Kidney (tissue), 14 donors: ENCODE results near the gene PSEN2. TPM values are rescaled to one million over a fixed set of nuclear protein-coding genes. Genes with fewer than 3 reads are reported as not detected.

ENCODE experiments used
- DNase-seq, 5 donors: peaks; one replicate each; pipeline ENCODE4 v3.0.0-alpha.2; 2013 to 2020
- FAIRE-seq: peaks from 2 replicates; lab custom pipeline; 2012; peaks lifted over from hg19 to GRCh38; lab: Jason Lieb, UNC
- H3K27ac ChIP-seq, 2 donors: one replicate each; pipeline ENCODE4 v1.7.0; 2013; ENCODE audit warnings: low read depth in 2 of 2, low read length in 2 of 2, inconsistent platforms in 1 of 2
- H3K27me3 ChIP-seq: one replicate; pipeline ENCODE4 v1.7.1; 2013; ENCODE audit warnings: low read length, inconsistent platforms; ENCODE audit not compliant: control insufficient read depth, insufficient read depth
- H3K36me3 ChIP-seq, 3 donors: one replicate each; pipeline versions ENCODE4 v1.7.0 to v1.7.1; 2013; ENCODE audit warnings: low read length in 3 of 3, control low read depth in 1 of 3, inconsistent platforms in 1 of 3; ENCODE audit not compliant: insufficient read depth in 3 of 3, control insufficient read depth in 2 of 3
- H3K4me1 ChIP-seq, 3 donors: one replicate each; pipeline versions ENCODE4 v1.7.0 to v1.7.1; 2013; ENCODE audit warnings: low read length in 3 of 3, inconsistent platforms in 1 of 3, low read depth in 1 of 3; ENCODE audit not compliant: control insufficient read depth in 2 of 3, insufficient read depth in 2 of 3
- H3K4me3 ChIP-seq, 3 donors: one replicate each; pipeline versions ENCODE4 v1.7.0 to v1.8.1; 2013; ENCODE audit warnings: low read length in 3 of 3, control low read depth in 1 of 3, inconsistent platforms in 1 of 3
- H3K9ac ChIP-seq, 3 donors: one replicate each; pipeline versions ENCODE4 v1.7.0 to v1.7.1; 2013; ENCODE audit warnings: low read length in 3 of 3, control low read depth in 1 of 3, inconsistent platforms in 1 of 3
- H3K9me3 ChIP-seq, 3 donors: one replicate each; pipeline versions ENCODE4 v1.7.0 to v1.7.1; 2013; ENCODE audit warnings: low read length in 3 of 3, control low read depth in 1 of 3, inconsistent platforms in 1 of 3; ENCODE audit not compliant: control insufficient read depth in 2 of 3, insufficient read depth in 1 of 3
- CTCF ChIP-seq: IDR thresholded peaks from 3 replicates; pipeline ENCODE4 v1.5.1; 2012; ENCODE audit warnings: mild to moderate bottlenecking, moderate library complexity, borderline replicate concordance; ENCODE audit not compliant: insufficient read depth; ENCODE audit errors: extremely low read depth
- intact Hi-C: fragments of 100-400 bp; cut with DNase I; formaldehyde crosslinking; loops from one replicate; pipeline ENCODE4 v1.11.1; 2022
- polyA plus RNA-seq: library from polyadenylated mRNA; stranded (reverse); fragments of 350-450 nt; fragmentation: Illumina TruSeq; extraction: RNeasy Lipid Tissue Mini Kit (QIAGEN cat#74804); gene quantifications from one replicate; pipeline ENCODE4 v1.2.3, GENCODE V29; 2014; ENCODE audit warnings: low read depth, low replicate concordance; ENCODE audit not compliant: insufficient read depth
- total RNA-seq: library from RNA; stranded (reverse); fragmentation: NEBNext Ultra II Directional; extraction: Animal tissue kit (Norgen Biotek cat#: 25700); gene quantifications from one replicate; pipeline ENCODE4 v1.2.1, GENCODE V29; 2021
- donor health status: control.
- donor health status: control.
- donor health status: control.
- donor health status: control.
- donor health status: control.
- donor health status: DM: yes; HTN: yes; CAD: no.
- donor health status: Normal renal cell carcinoma (clear cell type).

PSEN2 gene
- total and polyA plus RNA-seq, 2 donors from 2014 or later: 22.6 to 25.6 TPM

GRCh38 chr1:226880372-226881287 lies 10.2 kb downstream of the PSEN2 start:
- FAIRE-seq (no peak), DNase-seq (no peak)
- H3K9me3 ChIP-seq: no peaks in the 10 kb centered on the region
- intact Hi-C loops: no loop called here
- no peaks in the 10 kb centered on the region for H3K27me3 ChIP-seq
- no peak overlapping the region for H3K9ac ChIP-seq
- no peak overlapping the region for H3K27ac ChIP-seq
- TF ChIP-seq CTCF: no peak
- H3K4me1 ChIP-seq: peaks cover 4 to 27% (median 9%) of the 10 kb centered on the region in 3 donors
- no peak overlapping the region for H3K4me3 ChIP-seq
- peaks cover 0 to 4% (median 0%) of the 10 kb centered on the region in 3 donors for H3K36me3 ChIP-seq

GRCh38 chr1:226881515-226882185 lies 11.2 kb downstream of the PSEN2 start:
- Histone ChIP-seq H3K27me3 (no peaks in the 10 kb centered on the region), H3K4me1 (peaks cover 4 to 25% (median 9%) of the 10 kb centered on the region in 3 donors), H3K4me3 (no peak overlapping the region), H3K36me3 (peaks cover 0 to 4% (median 0%) of the 10 kb centered on the region in 3 donors), H3K27ac (no peak overlapping the region), H3K9ac (peak overlapping the region in 1 of 3 donors; percentile 43), H3K9me3 (no peaks in the 10 kb centered on the region)
- FAIRE-seq (no peak), DNase-seq (no peak)
- no peak for TF ChIP-seq CTCF
- intact Hi-C loops: no loop called here

- intact Hi-C loops: no loop called here
- Histone ChIP-seq H3K9ac (peak overlapping the region in 1 of 3 donors; percentile 43), H3K27ac (peak overlapping the region; percentile 18 to 83), H3K9me3 (no peaks in the 10 kb centered on the region), H3K27me3 (no peaks in the 10 kb centered on the region), H3K36me3 (peaks cover 0 to 4% (median 0%) of the 10 kb centered on the region in 3 donors), H3K4me3 (peak overlapping the region in 2 of 3 donors; percentile 43 to 52), H3K4me1 (peaks cover 4 to 25% (median 9%) of the 10 kb centered on the region in 3 donors)
- no peak for TF ChIP-seq CTCF
- no peak for DNase-seq
- no peak for FAIRE-seq
Observed at GRCh38 chr1:226882187-226882586, 11.8 kb downstream of the PSEN2 start.
